Measurements from ENCODE around the gene TRIM46.
A peak's percentile ranks its signal among the peaks of the same experiment; 100 is the strongest.
"Not testable (repeated sequence)": the region's sequence is repeated elsewhere in the genome, so short reads cannot be mapped to it uniquely, and the experiment has no call there.

TRIM46 gene

GRCh38 chr1:155206891-155207805 is 33.5 kb downstream of the TRIM46 start:
- DNase-seq = peak; percentile 80

- no peak for DNase-seq
These were observed 34.3 kb downstream of the TRIM46 start, which contains the start of gene THBS3 for GRCh38 chr1:155207806-155208540. Gene THBS3, minus strand, starts transcription at chr1:155207897. Its CDS starts 21 bp downstream, at chr1:155207876.

- DNase-seq = peak; percentile 79
These were observed 35.1 kb downstream of the TRIM46 start, which contains the start of gene MTX1 for GRCh38 chr1:155208541-155209311. Gene MTX1, plus strand, starts transcription at chr1:155208695. Its CDS starts 110 bp downstream, at chr1:155208805.

- DNase-seq = no peak
These were observed 35.7 kb downstream of the TRIM46 start for GRCh38 chr1:155209312-155209721.

GRCh38 chr1:155210314-155211104 is 36.9 kb downstream of the TRIM46 start:
- DNase-seq = no peak

- not testable (repeated sequence) for DNase-seq
These were observed 37.9 kb downstream of the TRIM46 start for GRCh38 chr1:155211381-155212050.

GRCh38 chr1:155212051-155212440 is 38.4 kb downstream of the TRIM46 start:
- DNase-seq = not testable (repeated sequence)

- DNase-seq = not testable (repeated sequence)
These were observed 41.1 kb downstream of the TRIM46 start for GRCh38 chr1:155214702-155215101.

GRCh38 chr1:155218854-155219591 is 45.4 kb downstream of the TRIM46 start:
- peak; percentile 86 for DNase-seq

- peak; percentile 43 for DNase-seq
These were observed 46.0 kb downstream of the TRIM46 start for GRCh38 chr1:155219592-155220031.

- DNase-seq = not testable (repeated sequence)
These were observed 46.7 kb downstream of the TRIM46 start for GRCh38 chr1:155220211-155220965.

GRCh38 chr1:155223047-155223446 is 49.4 kb downstream of the TRIM46 start:
- DNase-seq = no peak

GRCh38 chr1:155225404-155225759 is 51.7 kb downstream of the TRIM46 start:
- not testable (repeated sequence) for DNase-seq

GRCh38 chr1:155226188-155226909 is 52.7 kb downstream of the TRIM46 start:
- DNase-seq = peak; percentile 74

- DNase-seq = peak; percentile 57
These were observed 53.2 kb downstream of the TRIM46 start for GRCh38 chr1:155226910-155227260.

GRCh38 chr1:155227261-155228095 is 53.8 kb downstream of the TRIM46 start:
- peak; percentile 100 for DNase-seq

- DNase-seq = no peak
These were observed 54.4 kb downstream of the TRIM46 start for GRCh38 chr1:155228096-155228427.

- DNase-seq = not testable (repeated sequence)
These were observed 57.7 kb downstream of the TRIM46 start for GRCh38 chr1:155231302-155231701.

All from DMS153 (cell line).